Loucy (cell line): ENCODE data around the gene GOT2.
"Not testable (repeated sequence)": the region's sequence is repeated elsewhere in the genome, so short reads cannot be mapped to it uniquely, and the experiment has no call there.

Source experiments
- H2AFZ ChIP-seq: fragments of 200-600 bp; sonication (generic); 2 replicates; pipeline ENCODE4 v1.6.0; 2016; ENCODE audit warnings: antibody characterized with exemption, mild to moderate bottlenecking, low read length, moderate library complexity
- H3F3A ChIP-seq: fragments of 200-600 bp; 2 replicates; pipeline ENCODE4 v1.6.0; 2016; ENCODE audit warnings: antibody characterized with exemption, low read depth, mild to moderate bottlenecking
- H3K27me3 ChIP-seq: fragments of 200-600 bp; sonication (generic); 2 replicates; pipeline ENCODE4 v1.6.1; 2014; ENCODE audit warnings: low read length, mild to moderate bottlenecking; ENCODE audit not compliant: insufficient read depth, poor library complexity, severe bottlenecking
- H3K36me3 ChIP-seq: fragments of 200-600 bp; sonication (generic); 2 replicates; pipeline ENCODE4 v1.6.1; 2016; ENCODE audit warnings: low read length; ENCODE audit not compliant: insufficient read depth
- H3K4me1 ChIP-seq: fragments of 200-600 bp; sonication (generic); 2 replicates; pipeline ENCODE4 v1.5.1; 2014; ENCODE audit warnings: low read length, mild to moderate bottlenecking; ENCODE audit not compliant: insufficient read depth, poor library complexity, severe bottlenecking
- H3K4me2 ChIP-seq: fragments of 200-600 bp; sonication (generic); 2 replicates; pipeline ENCODE4 v1.6.0; 2014; ENCODE audit warnings: antibody characterized with exemption, low read length, low read depth, mild to moderate bottlenecking; ENCODE audit not compliant: poor library complexity, severe bottlenecking
- H3K4me3 ChIP-seq: fragments of 200-600 bp; sonication (generic); 2 replicates; pipeline ENCODE4 v1.5.1; 2014; ENCODE audit warnings: low read length, mild to moderate bottlenecking, mixed read lengths; ENCODE audit not compliant: poor library complexity, severe bottlenecking
- H3K79me2 ChIP-seq: fragments of 200-600 bp; sonication (generic); 2 replicates; pipeline ENCODE4 v1.6.1; 2014; ENCODE audit warnings: low read length; ENCODE audit not compliant: insufficient read depth
- H3K9ac ChIP-seq: fragments of 200-600 bp; sonication (generic); 2 replicates; pipeline ENCODE4 v1.6.0; 2014; ENCODE audit warnings: mild to moderate bottlenecking, low read depth, low read length, moderate library complexity; ENCODE audit not compliant: poor library complexity, severe bottlenecking
- H3K9me2 ChIP-seq: fragments of 200-600 bp; sonication (generic); replicated peaks from 2 replicates; pipeline ENCODE4 v1.6.1; 2016; ENCODE audit warnings: low read depth, low read length, mixed read lengths
- H3K9me3 ChIP-seq: fragments of 200-600 bp; sonication (generic); 2 replicates; pipeline ENCODE4 v1.6.1; 2014; ENCODE audit warnings: mild to moderate bottlenecking, antibody characterized with exemption, low read length, low read depth; ENCODE audit not compliant: insufficient read depth
- H4K20me1 ChIP-seq: fragments of 200-600 bp; sonication (generic); 2 replicates; pipeline ENCODE4 v1.6.0; 2014; ENCODE audit warnings: antibody characterized with exemption, low read length, mild to moderate bottlenecking; ENCODE audit not compliant: insufficient read depth, poor library complexity, severe bottlenecking
- CTCF ChIP-seq: fragments of 200-600 bp; sonication (generic); conservative IDR thresholded peaks from 2 replicates; pipeline ENCODE4 v1.5.1; 2014; ENCODE audit warnings: mild to moderate bottlenecking, antibody characterized with exemption, low read length
- EZH2phosphoT487 ChIP-seq: fragments of 200-600 bp; IDR thresholded peaks from 2 replicates; pipeline ENCODE4 v1.6.1; 2018; ENCODE audit warnings: antibody characterized with exemption, mild to moderate bottlenecking, moderate library complexity, borderline replicate concordance

Gene GOT2

GRCh38 chr16:58670177-58670576, 63.9 kb downstream of the GOT2 start:
- no peak overlapping the region for H3K4me3 ChIP-seq
- no peaks in the 10 kb centered on the region for H3K36me3 ChIP-seq
- H3K27me3 ChIP-seq, result no peaks in the 10 kb centered on the region
- no peak for TF ChIP-seq CTCF
- no peak for TF ChIP-seq EZH2phosphoT487
- no peaks in the 10 kb centered on the region for H3F3A ChIP-seq
- H3K79me2 ChIP-seq, result no peaks in the 10 kb centered on the region
- H3K9me2 ChIP-seq, result no peaks in the 10 kb centered on the region
- H4K20me1 ChIP-seq, result no peaks in the 10 kb centered on the region
- no peak overlapping the region for H3K4me2 ChIP-seq
- no peak overlapping the region for H2AFZ ChIP-seq
- H3K9me3 ChIP-seq, result no peaks in the 10 kb centered on the region
- no peak overlapping the region for H3K9ac ChIP-seq
- no peaks in the 10 kb centered on the region for H3K4me1 ChIP-seq

GRCh38 chr16:58665200-58665599, 68.9 kb downstream of the GOT2 start:
- Histone ChIP-seq H3F3A (no peaks in the 10 kb centered on the region), H3K9me3 (no peaks in the 10 kb centered on the region), H3K79me2 (no peaks in the 10 kb centered on the region), H3K9me2 (no peaks in the 10 kb centered on the region), H3K36me3 (no peaks in the 10 kb centered on the region), H3K9ac (no peak overlapping the region), H3K27me3 (no peaks in the 10 kb centered on the region), H3K4me2 (no peak overlapping the region), H3K4me3 (no peak overlapping the region), H4K20me1 (no peaks in the 10 kb centered on the region), H3K4me1 (no peaks in the 10 kb centered on the region), H2AFZ (no peak overlapping the region)
- TF ChIP-seq CTCF (no peak), EZH2phosphoT487 (no peak)

GRCh38 chr16:58661199-58661830, 72.8 kb downstream of the GOT2 start:
- Histone ChIP-seq H3K36me3 (no peaks in the 10 kb centered on the region), H3K4me3 (no peak overlapping the region)

GRCh38 chr16:58659911-58660310, 74.2 kb downstream of the GOT2 start:
- not testable (repeated sequence) for H3K9me2 ChIP-seq, H3K79me2 ChIP-seq, H3F3A ChIP-seq, H2AFZ ChIP-seq, H3K9me3 ChIP-seq, H3K27me3 ChIP-seq, H4K20me1 ChIP-seq, H3K4me3 ChIP-seq, H3K4me2 ChIP-seq, H3K4me1 ChIP-seq, H3K36me3 ChIP-seq, H3K9ac ChIP-seq

More at GRCh38 chr16:58661199-58661830, 72.8 kb downstream of the GOT2 start:
- no peaks in the 10 kb centered on the region for H4K20me1 ChIP-seq
- no peaks in the 10 kb centered on the region for H3K9me2 ChIP-seq
- TF ChIP-seq CTCF, result peak; percentile 72
- no peak for TF ChIP-seq EZH2phosphoT487
- H3K4me2 ChIP-seq, result no peak overlapping the region
- H3F3A ChIP-seq, result no peaks in the 10 kb centered on the region
- H3K4me1 ChIP-seq, result no peaks in the 10 kb centered on the region
- H3K9me3 ChIP-seq, result no peaks in the 10 kb centered on the region
- no peaks in the 10 kb centered on the region for H3K79me2 ChIP-seq
- H2AFZ ChIP-seq, result no peak overlapping the region
- no peak overlapping the region for H3K9ac ChIP-seq
- no peaks in the 10 kb centered on the region for H3K27me3 ChIP-seq
